H1 (cell line): ENCODE measurements around the gene TEX35.

ENCODE experiments used
- CTCF ChIP-seq, 3 experiments: IDR thresholded peaks; 1 replicate in 2 of 3; 2 replicates in 1 of 3; pipeline versions ENCODE4 v1.5.1 to v1.6.1; 2011; ENCODE audit warnings: low read length in 3 of 3, mild to moderate bottlenecking in 3 of 3, inconsistent platforms in 2 of 3, low read depth in 1 of 3, moderate library complexity in 1 of 3; ENCODE audit not compliant: insufficient read depth in 1 of 3; ENCODE audit errors: control extremely low read depth in 1 of 3
- POLR2AphosphoS5 ChIP-seq: IDR thresholded peaks from 2 replicates; pipeline ENCODE4 v1.6.1; 2011; ENCODE audit warnings: low read depth, low read length

- TF ChIP-seq POLR2AphosphoS5 (no peak), CTCF (IDR thresholded peaks at IDR 0.05; ENCODE audit: control extremely low read depth in 1 of 3, insufficient read depth in 1 of 3, low read depth in 1 of 3, low read length in 3 of 3) (no peak)
Measured at GRCh38 chr1:178498896-178499675, 13.8 kb upstream of the TEX35 start.
